ENCODE measurements around the gene TNFRSF8.

DNA sequence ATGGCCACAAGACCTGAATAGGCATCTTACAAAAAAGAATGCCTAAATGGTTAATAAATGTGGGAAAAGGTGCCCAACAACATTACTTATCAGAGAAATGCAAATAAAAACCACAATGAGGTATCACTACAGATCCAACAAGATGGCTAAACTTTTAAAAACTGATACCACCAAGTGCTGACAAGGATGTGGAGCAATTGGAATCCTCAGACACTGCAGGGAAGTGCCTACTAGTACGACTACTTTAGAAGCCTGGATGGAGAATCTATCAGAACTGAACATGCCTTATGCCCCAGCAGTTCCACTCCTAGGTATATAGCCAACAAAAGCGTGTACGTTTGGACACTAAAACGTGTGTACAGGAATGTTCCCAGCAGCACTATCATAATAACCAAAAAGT, 19.9 kb downstream of the TNFRSF8 start:
- no peak for TF ChIP-seq POLR2A (IDR thresholded peaks at IDR 0.05)
- TF ChIP-seq, protein P1, sequence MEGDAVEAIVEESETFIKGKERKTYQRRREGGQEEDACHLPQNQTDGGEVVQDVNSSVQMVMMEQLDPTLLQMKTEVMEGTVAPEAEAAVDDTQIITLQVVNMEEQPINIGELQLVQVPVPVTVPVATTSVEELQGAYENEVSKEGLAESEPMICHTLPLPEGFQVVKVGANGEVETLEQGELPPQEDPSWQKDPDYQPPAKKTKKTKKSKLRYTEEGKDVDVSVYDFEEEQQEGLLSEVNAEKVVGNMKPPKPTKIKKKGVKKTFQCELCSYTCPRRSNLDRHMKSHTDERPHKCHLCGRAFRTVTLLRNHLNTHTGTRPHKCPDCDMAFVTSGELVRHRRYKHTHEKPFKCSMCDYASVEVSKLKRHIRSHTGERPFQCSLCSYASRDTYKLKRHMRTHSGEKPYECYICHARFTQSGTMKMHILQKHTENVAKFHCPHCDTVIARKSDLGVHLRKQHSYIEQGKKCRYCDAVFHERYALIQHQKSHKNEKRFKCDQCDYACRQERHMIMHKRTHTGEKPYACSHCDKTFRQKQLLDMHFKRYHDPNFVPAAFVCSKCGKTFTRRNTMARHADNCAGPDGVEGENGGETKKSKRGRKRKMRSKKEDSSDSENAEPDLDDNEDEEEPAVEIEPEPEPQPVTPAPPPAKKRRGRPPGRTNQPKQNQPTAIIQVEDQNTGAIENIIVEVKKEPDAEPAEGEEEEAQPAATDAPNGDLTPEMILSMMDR (IDR thresholded peaks at IDR 0.05) = no peak
